Measurements from ENCODE around the gene ALDH8A1.

The ALDH8A1 gene

DNA sequence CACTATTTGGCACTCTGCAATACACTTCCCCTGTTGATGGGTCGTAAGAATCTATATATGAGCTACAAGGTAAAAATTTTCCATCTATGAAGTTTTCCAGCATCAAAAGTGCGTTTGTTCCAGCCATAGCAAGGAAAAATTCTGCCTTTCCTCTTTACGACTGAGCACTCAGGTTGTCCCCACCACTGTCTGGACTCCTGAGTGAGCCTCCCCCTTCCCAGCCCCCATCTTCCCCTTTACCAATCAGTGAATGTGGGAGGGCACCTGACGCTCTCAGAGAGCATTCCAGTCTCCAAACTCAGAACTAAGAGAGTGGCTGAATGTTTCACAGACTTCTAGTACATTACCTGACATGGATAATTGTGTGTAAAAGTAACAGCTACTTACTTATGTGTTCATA lies at the start of gene ALDH8A1:
ALDH8A1 (minus strand) TSS at position 175 of the 400 bp plus-strand sequence; CDS start at position 127, 48 bp downstream.
- DNase-seq, result no peak

- no peak for DNase-seq
These were observed 49.2 kb upstream of the ALDH8A1 start for GRCh38 chr6:134999107-134999506.

- DNase-seq, result no peak
These were observed 47.5 kb upstream of the ALDH8A1 start for GRCh38 chr6:134997133-134997995.

- no peak for DNase-seq
These were observed 45.6 kb upstream of the ALDH8A1 start for GRCh38 chr6:134995536-134995935.

GRCh38 chr6:134994431-134994830 lies 44.5 kb upstream of the ALDH8A1 start:
- no peak for DNase-seq

- no peak for DNase-seq
These were observed 42.3 kb upstream of the ALDH8A1 start for GRCh38 chr6:134992155-134992554.

DNA sequence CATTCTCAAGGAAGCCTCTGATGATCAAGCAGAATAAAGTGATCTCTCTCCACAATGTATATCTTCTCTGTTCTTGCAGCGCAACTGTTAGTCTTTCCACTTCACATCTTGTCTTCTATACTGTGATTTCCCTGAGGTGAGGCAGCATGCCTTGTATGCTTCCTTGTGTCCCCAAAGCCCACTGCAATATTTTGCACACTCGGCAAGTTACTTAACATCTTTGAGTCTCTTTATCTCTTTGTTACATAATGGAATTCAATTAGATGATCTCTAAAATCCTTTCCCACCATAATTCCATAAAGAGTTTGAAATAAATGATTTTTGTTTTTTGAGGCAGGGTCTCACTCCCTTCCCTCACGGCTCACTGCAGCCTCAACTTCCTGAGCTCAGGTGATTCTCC lies 40.4 kb upstream of the ALDH8A1 start:
- no peak for DNase-seq

DNA sequence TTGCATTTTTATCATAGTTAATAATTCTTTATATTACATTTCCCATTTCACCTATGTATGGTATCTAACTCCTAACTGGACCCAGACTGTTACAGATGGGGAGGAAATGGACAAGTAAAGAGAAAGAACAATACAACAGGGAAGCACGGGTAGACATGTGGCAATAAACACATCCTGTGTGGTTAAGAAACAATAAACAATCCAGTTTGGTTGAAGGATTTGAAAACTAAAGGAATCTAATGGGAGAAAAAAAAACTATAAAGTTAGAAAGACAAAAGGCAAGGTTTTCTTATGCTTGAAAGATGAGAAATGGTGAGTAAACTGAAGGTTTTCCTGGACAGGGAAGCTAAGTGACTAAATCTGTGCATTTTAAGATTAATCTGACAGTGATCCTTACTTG lies 34.9 kb upstream of the ALDH8A1 start:
- DNase-seq, result no peak

DNA sequence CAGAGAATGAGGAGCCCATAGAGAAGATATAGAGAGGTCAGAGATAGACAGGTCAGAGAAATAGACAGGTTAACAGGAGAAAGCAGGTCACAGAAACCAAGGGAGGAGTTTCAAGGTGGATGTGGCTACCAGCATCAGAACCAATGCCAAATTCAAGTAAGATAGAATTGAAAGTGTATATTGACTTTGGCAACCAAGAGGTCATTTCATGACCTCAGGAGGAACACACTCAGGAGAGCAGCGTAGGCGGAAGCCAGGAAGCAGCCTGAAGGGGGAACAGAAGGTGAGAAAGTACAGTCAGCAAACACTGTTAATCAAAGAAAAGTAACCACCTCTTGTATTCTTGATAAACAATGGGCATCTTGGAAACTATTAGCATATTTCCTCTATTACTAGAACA lies 33.9 kb upstream of the ALDH8A1 start:
- no peak for DNase-seq

DNA sequence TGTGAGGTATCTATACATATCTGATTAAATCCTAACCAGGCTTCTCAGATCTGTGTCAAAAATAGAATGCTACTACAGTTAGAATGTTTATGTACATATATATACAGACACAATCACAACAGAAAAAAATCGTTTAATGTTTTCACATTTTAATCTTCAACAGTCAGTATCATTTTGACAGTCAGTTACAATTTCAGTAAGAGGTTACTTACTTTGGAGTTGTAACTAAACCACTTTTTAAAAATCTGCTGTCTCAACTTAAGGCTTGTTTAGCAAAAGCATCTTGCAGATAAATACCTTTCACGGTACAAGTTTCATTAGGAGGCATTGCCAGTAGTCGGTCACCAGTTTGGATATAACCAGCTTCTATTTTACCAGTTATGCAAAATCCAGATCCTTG lies 32.3 kb upstream of the ALDH8A1 start:
- no peak for DNase-seq

DNA sequence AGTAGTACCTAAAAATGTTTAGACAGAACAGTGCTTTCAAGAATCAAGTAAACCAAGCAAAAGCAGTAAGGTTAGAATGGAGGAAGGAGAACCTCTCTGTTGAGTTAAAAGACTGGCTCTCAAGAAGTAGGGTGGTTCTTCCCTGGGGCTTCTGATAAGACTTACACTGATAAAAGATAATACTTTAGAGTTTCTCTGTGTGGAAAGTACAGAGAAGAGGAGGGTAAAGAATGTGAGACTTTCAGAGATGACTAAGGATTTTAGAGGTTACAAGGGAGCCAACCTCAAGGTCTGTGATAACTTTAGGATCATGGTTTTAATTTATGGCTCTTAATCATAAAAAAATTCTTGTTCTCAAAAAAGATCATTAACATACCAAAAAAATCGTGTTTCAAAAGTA lies 30.9 kb upstream of the ALDH8A1 start:
- no peak for DNase-seq

DNA sequence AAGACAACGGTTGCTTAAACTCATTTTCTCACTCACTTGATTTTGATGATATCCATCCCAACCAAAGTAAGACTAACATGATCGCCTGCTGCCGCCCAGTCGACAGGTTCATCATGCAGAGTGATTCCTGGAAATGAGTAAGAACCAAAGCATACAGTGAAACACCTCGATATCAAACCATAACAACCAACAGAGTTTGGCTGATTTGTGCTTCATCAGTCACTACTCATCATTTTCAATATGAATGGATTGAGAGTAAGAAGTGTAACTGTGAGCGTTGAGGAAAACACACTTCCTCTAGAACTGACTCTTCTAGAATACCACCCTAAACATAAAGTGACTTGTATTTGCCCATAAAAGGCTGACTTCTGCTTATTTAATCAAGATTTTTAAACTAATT lies 29.2 kb upstream of the ALDH8A1 start:
- DNase-seq, result no peak

- DNase-seq, result no peak
These were observed 24.5 kb upstream of the ALDH8A1 start for GRCh38 chr6:134974370-134974769.

DNA sequence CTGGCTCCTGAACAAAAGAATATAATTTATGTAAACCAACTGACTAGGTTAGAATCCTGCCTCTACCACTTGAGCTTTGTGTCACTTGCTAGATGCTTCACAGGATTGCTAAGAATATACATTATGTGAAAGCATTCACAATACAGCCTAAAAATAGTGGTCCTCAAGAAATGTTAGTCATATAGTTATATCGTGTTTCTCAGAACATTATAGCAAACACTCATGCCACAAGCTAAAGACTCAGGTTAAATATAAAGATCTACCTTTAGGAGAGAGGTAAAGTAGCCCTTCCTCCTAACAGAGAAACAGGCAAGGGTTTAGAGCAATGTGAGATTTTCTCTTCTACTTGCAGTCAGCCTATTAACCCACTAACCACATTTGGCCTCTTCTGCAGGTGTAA lies 17.8 kb upstream of the ALDH8A1 start:
- DNase-seq, result no peak

- DNase-seq, result no peak
These were observed 14.7 kb upstream of the ALDH8A1 start for GRCh38 chr6:134964451-134965203.

DNA sequence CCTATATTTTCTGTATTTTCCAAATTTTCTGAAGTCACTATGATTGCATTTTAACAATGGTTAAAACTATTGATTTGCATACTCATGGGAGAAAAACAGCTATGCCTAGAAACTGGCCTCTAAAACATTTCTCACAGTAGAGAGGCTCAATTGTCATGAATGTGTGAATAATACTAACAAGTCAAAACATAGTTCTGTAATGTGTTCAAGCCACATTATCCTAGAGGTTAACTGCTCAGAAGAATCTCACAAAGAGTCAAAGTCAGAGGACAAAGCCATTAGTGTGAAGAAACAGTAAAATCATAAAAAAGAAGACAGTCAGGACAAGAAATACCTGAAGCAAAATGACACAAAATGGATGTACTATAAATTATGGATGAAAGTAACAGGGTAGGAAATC lies 12.5 kb upstream of the ALDH8A1 start:
- DNase-seq, result no peak

DNA sequence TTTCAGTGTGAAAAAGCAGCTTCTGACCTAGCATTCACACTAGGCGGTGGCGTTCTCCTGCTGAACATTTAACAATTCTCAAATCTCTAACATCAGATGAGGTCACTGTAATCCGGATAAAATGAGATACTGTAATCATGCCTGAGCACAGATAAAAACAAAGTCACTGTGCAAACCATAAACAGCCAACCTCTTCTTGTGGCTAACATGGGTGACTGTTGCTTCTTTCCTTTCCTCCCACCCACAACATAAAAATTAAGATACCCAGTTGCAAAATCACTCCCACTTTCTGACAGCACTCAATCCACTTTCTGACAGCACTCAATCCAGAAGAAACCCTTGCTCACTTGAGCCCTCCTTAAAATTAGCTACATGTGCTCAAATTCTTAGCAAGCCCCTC lies 11.5 kb upstream of the ALDH8A1 start:
- no peak for DNase-seq

DNA sequence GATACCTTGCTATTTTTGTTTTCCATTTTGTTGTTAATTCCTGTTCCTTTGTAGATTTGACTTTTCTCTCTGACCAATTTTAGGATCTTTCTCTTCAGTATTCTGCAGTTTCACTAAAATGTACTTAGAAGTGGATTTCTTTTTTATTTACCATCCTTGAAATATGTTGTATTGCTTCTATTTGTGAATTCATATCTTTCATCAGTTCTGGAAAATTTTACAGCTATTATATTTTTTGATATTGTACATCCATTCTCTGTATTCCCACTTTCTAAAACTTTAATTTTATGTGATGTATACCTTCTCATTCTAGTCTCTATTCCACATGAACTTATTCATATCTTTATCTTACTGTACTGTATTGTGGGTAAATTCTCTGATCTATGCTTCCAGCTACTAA lies 9.7 kb upstream of the ALDH8A1 start:
- DNase-seq, result no peak

- DNase-seq, result no peak
These were observed 6.8 kb upstream of the ALDH8A1 start for GRCh38 chr6:134956676-134957075.

DNA sequence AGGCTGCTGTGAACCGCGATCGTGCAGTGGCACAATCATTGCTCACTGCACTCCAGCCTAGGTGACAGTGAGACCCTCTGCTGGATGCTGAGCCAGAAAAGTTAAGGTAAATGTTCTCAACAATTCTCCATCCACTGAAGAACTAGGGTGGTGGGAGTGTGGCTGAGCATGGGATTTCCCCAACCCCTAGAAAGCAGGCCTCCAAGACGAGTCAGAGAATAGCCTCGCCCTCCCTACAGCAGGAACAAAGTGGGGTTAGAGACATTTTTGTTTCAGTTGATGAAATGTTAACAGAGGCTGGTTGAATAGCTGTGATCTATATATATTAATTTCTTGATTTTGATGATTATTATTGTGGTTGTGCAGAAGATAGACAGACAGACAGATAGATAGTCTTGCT lies 6.1 kb upstream of the ALDH8A1 start:
- DNase-seq, result no peak

DNA sequence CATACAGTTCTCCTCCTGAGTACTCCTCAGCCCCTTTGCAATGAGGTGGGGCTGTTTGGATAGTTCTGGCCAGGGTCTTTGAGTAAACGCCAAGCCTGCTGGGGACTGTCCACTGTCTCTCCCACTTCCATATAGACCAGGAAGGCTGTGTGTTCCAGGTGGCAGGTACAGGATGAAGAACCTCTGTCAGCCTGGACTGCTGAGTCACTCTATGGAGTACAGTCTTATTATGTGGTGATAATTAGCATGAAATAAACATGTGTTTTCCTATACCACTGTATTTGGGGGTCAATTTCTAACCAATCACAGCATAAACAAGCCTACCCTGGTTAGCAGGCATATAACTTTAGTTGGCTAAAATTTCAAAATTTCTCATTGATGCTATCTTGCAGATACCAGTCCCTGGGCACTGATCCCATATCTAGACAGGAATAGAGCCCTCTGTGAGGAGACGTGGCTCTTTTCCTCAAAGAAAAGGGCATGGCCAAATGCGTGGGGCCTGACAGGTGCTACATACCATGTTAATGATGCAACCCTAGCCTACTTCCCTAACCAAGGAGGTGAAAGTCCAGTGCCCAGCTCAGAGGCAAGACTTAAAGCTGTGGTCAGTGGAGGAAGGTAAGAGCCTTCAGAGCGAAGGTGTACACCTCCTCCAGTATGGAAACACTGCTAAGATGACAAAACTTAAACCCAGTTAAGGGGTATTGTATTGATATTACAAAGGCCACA lies 4.5 kb upstream of the ALDH8A1 start:
- DNase-seq, result no peak

GRCh38 chr6:134951494-134952263 lies 1.8 kb upstream of the ALDH8A1 start:
- no peak for DNase-seq

DNA sequence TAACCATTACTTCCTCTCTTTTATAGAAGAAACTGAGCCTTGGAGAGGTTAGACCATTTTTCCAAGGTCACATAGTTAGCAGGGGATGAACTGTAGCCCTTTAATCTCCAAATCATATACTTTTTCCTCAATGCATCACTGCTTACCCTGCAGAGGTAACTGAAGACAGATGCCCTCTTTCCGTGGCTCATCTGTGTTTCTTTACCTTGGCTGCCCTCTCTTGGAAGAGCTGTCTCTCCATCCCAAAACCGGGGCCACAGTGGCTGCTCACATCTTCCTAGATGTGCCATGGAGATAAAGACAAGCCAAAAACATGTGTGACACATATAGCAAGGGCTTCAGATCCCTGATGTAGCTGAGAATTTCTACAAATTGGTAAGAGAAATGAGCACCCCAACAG lies 581 bp upstream of the ALDH8A1 start:
- DNase-seq, result no peak
